Left cardiac atrium (tissue), 4 donors: ENCODE results near the gene AGTPBP1. TPM values are rescaled to one million over a fixed set of nuclear protein-coding genes. Genes with fewer than 3 reads are reported as not detected.
"Not testable (repeated sequence)": the region's sequence is repeated elsewhere in the genome, so short reads cannot be mapped to it uniquely, and the experiment has no call there.

Experiments
- ATAC-seq, 2 donors: fragments of 200-7000 bp; cut with Tn5 transposase; one replicate each; pipeline ENCODE4 v1.9.1; 2020; ENCODE audit warnings: mild to moderate bottlenecking in 2 of 2, moderate library complexity in 2 of 2
- DNase-seq: peaks from one replicate; pipeline ENCODE4 v3.0.0-alpha.2; 2020
- intact Hi-C, 2 donors: fragments of 100-400 bp; cut with DNase I; formaldehyde crosslinking; loops; one replicate each; pipeline versions ENCODE4 v1.14.1 to v1.15.1; 2022 to 2023
- total RNA-seq, 2 donors: library from RNA; stranded (reverse); fragmentation: NEBNext Ultra II Directional; extraction: Animal tissue kit (Norgen Biotek cat#: 25700); gene quantifications; one replicate each; pipeline ENCODE4 v1.2.1, GENCODE V29; 2021
- donor health status: DM: no; HTN: yes; CAD: no.
- donor health status: DM: no; HTN: yes; CAD: no; lungs with severe emphysema.
- donor health status: DM: yes; HTN: yes; CAD: no.
- donor health status: Dilated cardiomyopathy.

AGTPBP1 gene
- total RNA-seq, 2 donors from 2014 or later: 40.8 to 42.9 TPM

GRCh38 chr9:85575868-85576267, 165.9 kb downstream of the AGTPBP1 start:
- ATAC-seq (no peak), DNase-seq (no peak)
- intact Hi-C loops: no loop called here

GRCh38 chr9:85573546-85573945, 168.2 kb downstream of the AGTPBP1 start:
- DNase-seq, intact Hi-C loops, ATAC-seq: not testable (repeated sequence)

GRCh38 chr9:85572917-85573316, 168.8 kb downstream of the AGTPBP1 start:
- intact Hi-C loops, ATAC-seq, DNase-seq: not testable (repeated sequence)

GRCh38 chr9:85569988-85570387, 171.8 kb downstream of the AGTPBP1 start:
- no peak for ATAC-seq
- no peak for DNase-seq
- intact Hi-C loops: no loop called here

- intact Hi-C loops: no loop called here
- no peak for DNase-seq
These were observed 182.2 kb downstream of the AGTPBP1 start for GRCh38 chr9:85559526-85559925.

GRCh38 chr9:85554349-85554748, 187.4 kb downstream of the AGTPBP1 start:
- DNase-seq: no peak
- ATAC-seq: peak in 1 of 2 donors; percentile 51
- intact Hi-C loops: no loop called here

More at GRCh38 chr9:85559526-85559925, 182.2 kb downstream of the AGTPBP1 start:
- no peak for ATAC-seq

- intact Hi-C loops: no loop called here
- no peak for ATAC-seq
These were observed 188.3 kb downstream of the AGTPBP1 start for GRCh38 chr9:85553475-85553874.

GRCh38 chr9:85547599-85547998, 194.2 kb downstream of the AGTPBP1 start:
- intact Hi-C loops: no loop called here
- ATAC-seq: no peak
- DNase-seq: no peak

More at GRCh38 chr9:85553475-85553874, 188.3 kb downstream of the AGTPBP1 start:
- no peak for DNase-seq

- no peak for ATAC-seq
- intact Hi-C loops: no loop called here
- DNase-seq: no peak
These were observed 198.6 kb downstream of the AGTPBP1 start for GRCh38 chr9:85543196-85543595.

- no peak for DNase-seq
- intact Hi-C loops: no loop called here
- no peak for ATAC-seq
These were observed 199.9 kb downstream of the AGTPBP1 start for GRCh38 chr9:85541876-85542275.

GRCh38 chr9:85536514-85536913, 205.2 kb downstream of the AGTPBP1 start:
- no peak for ATAC-seq
- intact Hi-C loops: no loop called here
- DNase-seq: no peak

GRCh38 chr9:85536076-85536475, 205.7 kb downstream of the AGTPBP1 start:
- DNase-seq: peak; percentile 42
- intact Hi-C loops: no loop called here
- ATAC-seq: peak; percentile 63 to 74

- intact Hi-C loops: no loop called here
- ATAC-seq (peak in 1 of 2 donors; percentile 55), DNase-seq (no peak)
These were observed 207.4 kb downstream of the AGTPBP1 start for GRCh38 chr9:85534340-85534739.

- no peak for DNase-seq
- no peak for ATAC-seq
- intact Hi-C loops: no loop called here
These were observed 208.2 kb downstream of the AGTPBP1 start for GRCh38 chr9:85533538-85533937.

- no peak for DNase-seq
- intact Hi-C loops: no loop called here
These were observed 211.0 kb downstream of the AGTPBP1 start for GRCh38 chr9:85530721-85531120.

GRCh38 chr9:85528607-85529006, 213.1 kb downstream of the AGTPBP1 start:
- intact Hi-C loops: no loop called here
- no peak for DNase-seq
- peak; percentile 54 for ATAC-seq

More at GRCh38 chr9:85530721-85531120, 211.0 kb downstream of the AGTPBP1 start:
- ATAC-seq: no peak

GRCh38 chr9:85528142-85528541, 213.6 kb downstream of the AGTPBP1 start:
- ATAC-seq (no peak), DNase-seq (no peak)
- intact Hi-C loops: no loop called here

- peak; percentile 32 to 35 for ATAC-seq
- no peak for DNase-seq
- intact Hi-C loops: no loop called here
These were observed 214.3 kb downstream of the AGTPBP1 start for GRCh38 chr9:85527331-85528020.

- ATAC-seq: no peak
- intact Hi-C loops: no loop called here
- no peak for DNase-seq
These were observed 217.2 kb downstream of the AGTPBP1 start for GRCh38 chr9:85524531-85524930.

GRCh38 chr9:85523202-85523601, 218.6 kb downstream of the AGTPBP1 start:
- intact Hi-C loops: no loop called here
- ATAC-seq (no peak), DNase-seq (no peak)

- intact Hi-C loops: no loop called here
- ATAC-seq (peak; percentile 82 to 91), DNase-seq (peak; percentile 57)
These were observed 219.2 kb downstream of the AGTPBP1 start for GRCh38 chr9:85522459-85523092.
